WTC11 (cell line): ENCODE data around the gene TAF1B.

Experiments used
- CTCF ChIP-seq: fragments of 200-600 bp; IDR thresholded peaks from 2 replicates; pipeline ENCODE4 v1.8.0; 2022; ENCODE audit warnings: antibody characterized with exemption
- TF ChIP-seq, protein P1 (sequence below): sonication (generic); formaldehyde crosslinking; IDR thresholded peaks from 2 replicates; pipeline ENCODE4 v1.8.0; 2023; ENCODE audit warnings: missing genetic modification reagents

GRCh38 chr2:9809064-9809356, 34.3 kb upstream of the TAF1B start:
- TF ChIP-seq CTCF, result no peak
- TF ChIP-seq, protein P1, sequence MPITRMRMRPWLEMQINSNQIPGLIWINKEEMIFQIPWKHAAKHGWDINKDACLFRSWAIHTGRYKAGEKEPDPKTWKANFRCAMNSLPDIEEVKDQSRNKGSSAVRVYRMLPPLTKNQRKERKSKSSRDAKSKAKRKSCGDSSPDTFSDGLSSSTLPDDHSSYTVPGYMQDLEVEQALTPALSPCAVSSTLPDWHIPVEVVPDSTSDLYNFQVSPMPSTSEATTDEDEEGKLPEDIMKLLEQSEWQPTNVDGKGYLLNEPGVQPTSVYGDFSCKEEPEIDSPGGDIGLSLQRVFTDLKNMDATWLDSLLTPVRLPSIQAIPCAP (CRISPR knock-in tag), result no peak
